Measurements from ENCODE around the gene ARID5B.

The ARID5B gene

GRCh38 chr10:62037166-62037831 is 135.8 kb downstream of the ARID5B start:
- DNase-seq = no peak

GRCh38 chr10:62037890-62038608 is 136.6 kb downstream of the ARID5B start:
- no peak for DNase-seq

- peak; percentile 67 for DNase-seq
These were observed 137.2 kb downstream of the ARID5B start for GRCh38 chr10:62038609-62039190.

- DNase-seq = no peak
These were observed 138.5 kb downstream of the ARID5B start for GRCh38 chr10:62039954-62040353.

GRCh38 chr10:62040881-62041280 is 139.4 kb downstream of the ARID5B start:
- no peak for DNase-seq

- no peak for DNase-seq
These were observed 142.0 kb downstream of the ARID5B start for GRCh38 chr10:62043421-62044021.

- no peak for DNase-seq
These were observed 143.1 kb downstream of the ARID5B start for GRCh38 chr10:62044566-62044965.

- DNase-seq = peak; percentile 42
These were observed 144.4 kb downstream of the ARID5B start for GRCh38 chr10:62045765-62046521.

- no peak for DNase-seq
These were observed 145.2 kb downstream of the ARID5B start for GRCh38 chr10:62046522-62047227.

- no peak for DNase-seq
These were observed 145.9 kb downstream of the ARID5B start for GRCh38 chr10:62047228-62047892.

GRCh38 chr10:62047960-62048383 is 146.5 kb downstream of the ARID5B start:
- no peak for DNase-seq

- no peak for DNase-seq
These were observed 147.0 kb downstream of the ARID5B start for GRCh38 chr10:62048470-62048869.

- DNase-seq = peak; percentile 97
These were observed 147.6 kb downstream of the ARID5B start for GRCh38 chr10:62048919-62049623.

- DNase-seq = no peak
These were observed 148.3 kb downstream of the ARID5B start for GRCh38 chr10:62049624-62050345.

- no peak for DNase-seq
These were observed 148.9 kb downstream of the ARID5B start for GRCh38 chr10:62050346-62050892.

GRCh38 chr10:62050893-62051433 is 149.5 kb downstream of the ARID5B start:
- peak; percentile 84 for DNase-seq

- DNase-seq = no peak
These were observed 150.8 kb downstream of the ARID5B start for GRCh38 chr10:62052276-62052675.

GRCh38 chr10:62053860-62054259 is 152.4 kb downstream of the ARID5B start:
- DNase-seq = no peak

GRCh38 chr10:62054408-62054807 is 152.9 kb downstream of the ARID5B start:
- no peak for DNase-seq

- no peak for DNase-seq
These were observed 153.3 kb downstream of the ARID5B start for GRCh38 chr10:62054830-62055229.
